Endodermal cell (in vitro differentiated cells): ENCODE results near the gene NEURL2. TPM values are rescaled to one million over a fixed set of nuclear protein-coding genes. Genes with fewer than 3 reads are reported as not detected.

Experiments used
- DNase-seq: peaks from one replicate; pipeline ENCODE4 v3.0.0-alpha.2; 2017
- H3K27ac ChIP-seq: 2 replicates; pipeline ENCODE4 v1.5.1; 2013; ENCODE audit warnings: mild to moderate bottlenecking, low read depth, low read length, moderate library complexity
- H3K27me3 ChIP-seq: 2 replicates; pipeline ENCODE4 v1.6.1; 2013; ENCODE audit warnings: mild to moderate bottlenecking, low read length, moderate library complexity; ENCODE audit not compliant: insufficient read depth, control insufficient read depth, poor library complexity, severe bottlenecking
- H3K36me3 ChIP-seq: 2 replicates; pipeline ENCODE4 v1.7.0; 2013; ENCODE audit warnings: mild to moderate bottlenecking, low read length, moderate library complexity; ENCODE audit not compliant: control insufficient read depth, insufficient read depth
- H3K4me1 ChIP-seq: one replicate; pipeline ENCODE4 v1.7.0; 2013; ENCODE audit warnings: low read length; ENCODE audit not compliant: control insufficient read depth, insufficient read depth
- H3K4me3 ChIP-seq: 2 replicates; pipeline ENCODE4 v1.5.1; 2013; ENCODE audit warnings: mild to moderate bottlenecking, low read length, moderate library complexity
- H3K9ac ChIP-seq: 2 replicates; pipeline ENCODE4 v1.6.1; 2013; ENCODE audit warnings: mild to moderate bottlenecking, low read length, moderate library complexity; ENCODE audit not compliant: poor library complexity, severe bottlenecking; ENCODE audit errors: extremely low read depth
- H3K9me3 ChIP-seq: 2 replicates; pipeline ENCODE4 v1.6.1; 2013; ENCODE audit warnings: mild to moderate bottlenecking, low read length, moderate library complexity; ENCODE audit not compliant: control insufficient read depth
- H3K27ac Mint-ChIP-seq: 2 replicates; pipeline ENCODE4 v1.8.0; 2020; ENCODE audit warnings: mixed read lengths
- H3K27me3 Mint-ChIP-seq: 2 replicates; pipeline ENCODE4 v1.8.0; 2021; ENCODE audit warnings: mild to moderate bottlenecking, mixed read lengths; ENCODE audit not compliant: insufficient read depth
- H3K36me3 Mint-ChIP-seq: 2 replicates; pipeline ENCODE4 v1.8.0; 2020; ENCODE audit warnings: low read depth, mixed read lengths
- H3K4me1 Mint-ChIP-seq: 2 replicates; pipeline ENCODE4 v1.8.0; 2020; ENCODE audit warnings: mixed read lengths
- H3K4me3 Mint-ChIP-seq: 2 replicates; pipeline ENCODE4 v1.8.0; 2020; ENCODE audit warnings: mild to moderate bottlenecking, moderate library complexity, mixed read lengths
- H3K9me3 Mint-ChIP-seq: 2 replicates; pipeline ENCODE4 v1.8.0; 2020; ENCODE audit warnings: mild to moderate bottlenecking, mixed read lengths
- CTCF ChIP-seq: fragments of 200-600 bp; sonication (generic); conservative IDR thresholded peaks from 2 replicates; pipeline ENCODE4 v1.5.0; 2021; ENCODE audit warnings: antibody characterized with exemption, mild to moderate bottlenecking
- WGBS, 2 experiments: methylation state at CpG; one replicate each; pipeline versions ENCODE4 v1.1.5 to v1.1.7; 2013; ENCODE audit warnings: missing lambda C conversion rate in 2 of 2, mixed read lengths in 1 of 2; ENCODE audit not compliant: insufficient coverage in 1 of 2, insufficient read length in 1 of 2; 5-methylcytosine and 5-hydroxymethylcytosine counted together
- total RNA-seq, 2 donors: library from RNA; stranded (reverse); fragmentation: NEBNext Ultra II Directional in 1 of 2; extraction: Animal tissue kit (Norgen Biotek cat#: 25700) in 1 of 2; gene quantifications; 2 replicates in 1 of 2; 3 replicates in 1 of 2; pipeline ENCODE4 v1.2.1, GENCODE V29; 2021

NEURL2 gene
- total RNA-seq, 2 donors from 2014 or later = 4.4 to 6.4 TPM

GRCh38 chr20:45909817-45910669 lies 19.0 kb upstream of the NEURL2 start:
- Histone ChIP-seq H3K9me3 (no peaks in the 10 kb centered on the region), H3K27ac (no peak overlapping the region), H3K36me3 (peaks cover 42% of the 10 kb centered on the region), H3K4me3 (peak overlapping the region; percentile 69), H3K9ac (no peak overlapping the region), H3K4me1 (peaks cover 4% of the 10 kb centered on the region), H3K27me3 (no peaks in the 10 kb centered on the region)
- Mint-ChIP-seq H3K36me3 (peaks cover 32% of the 10 kb centered on the region), H3K4me1 (peaks cover 12% of the 10 kb centered on the region), H3K9me3 (no peaks in the 10 kb centered on the region), H3K4me3 (peak overlapping the region; percentile 71), H3K27me3 (peaks cover 14% of the 10 kb centered on the region), H3K27ac (no peak overlapping the region)
- WGBS, 2 experiments = 89 to 93% methylated on average over 16 to 21 of the region's 22 CpGs
- no peak for TF ChIP-seq CTCF
- DNase-seq = no peak

- Histone ChIP-seq H3K9me3 (no peaks in the 10 kb centered on the region), H3K27me3 (no peaks in the 10 kb centered on the region), H3K9ac (no peak overlapping the region), H3K36me3 (peaks cover 47% of the 10 kb centered on the region), H3K4me1 (peaks cover 4% of the 10 kb centered on the region), H3K27ac (no peak overlapping the region), H3K4me3 (no peak overlapping the region)
- 94 to 97% methylated on average over 10 to 12 of the region's 12 CpGs for WGBS, 2 experiments
- Mint-ChIP-seq H3K27ac (no peak overlapping the region), H3K4me1 (peaks cover 8% of the 10 kb centered on the region), H3K9me3 (no peaks in the 10 kb centered on the region), H3K27me3 (peaks cover 14% of the 10 kb centered on the region), H3K36me3 (peaks cover 38% of the 10 kb centered on the region), H3K4me3 (no peak overlapping the region)
- DNase-seq = no peak
- no peak for TF ChIP-seq CTCF
These were observed 18.4 kb upstream of the NEURL2 start for GRCh38 chr20:45909336-45909808.

GRCh38 chr20:45908084-45908483 lies 17.1 kb upstream of the NEURL2 start:
- H3K27me3 Mint-ChIP-seq = peaks cover 10% of the 10 kb centered on the region
- DNase-seq = no peak
- Histone ChIP-seq H3K27ac (no peak overlapping the region), H3K4me1 (peaks cover 4% of the 10 kb centered on the region), H3K9me3 (no peaks in the 10 kb centered on the region), H3K36me3 (peaks cover 60% of the 10 kb centered on the region), H3K27me3 (no peaks in the 10 kb centered on the region), H3K4me3 (no peak overlapping the region), H3K9ac (no peak overlapping the region)
- no peak for TF ChIP-seq CTCF
- WGBS, 2 experiments = 91 to 100% methylated on average over 2 of the region's 2 CpGs
- no peak overlapping the region for H3K27ac Mint-ChIP-seq
- H3K36me3 Mint-ChIP-seq = peaks cover 50% of the 10 kb centered on the region
- H3K9me3 Mint-ChIP-seq = no peaks in the 10 kb centered on the region
- H3K4me3 Mint-ChIP-seq = no peak overlapping the region
- H3K4me1 Mint-ChIP-seq = peaks cover 5% of the 10 kb centered on the region
